22Rv1 (cell line): ENCODE data around the gene ATRX.

Experiments
- H3K27ac ChIP-seq: fragments of 450-650 bp; 2 replicates; pipeline ENCODE4 v1.5.1; 2017
- ZFX ChIP-seq: fragments of 450-650 bp; IDR thresholded peaks from 2 replicates; pipeline ENCODE4 v1.6.1; 2017; ENCODE audit warnings: antibody characterized with exemption, borderline replicate concordance
- TF ChIP-seq, protein P1 (sequence below): fragments of 450-650 bp; IDR thresholded peaks from 2 replicates; pipeline ENCODE4 v1.5.1; 2017; ENCODE audit warnings: mild to moderate bottlenecking

The ATRX gene

GRCh38 chrX:77597511-77597910 lies 188.5 kb downstream of the ATRX start:
- no peak for TF ChIP-seq ZFX
- TF ChIP-seq, protein P1, sequence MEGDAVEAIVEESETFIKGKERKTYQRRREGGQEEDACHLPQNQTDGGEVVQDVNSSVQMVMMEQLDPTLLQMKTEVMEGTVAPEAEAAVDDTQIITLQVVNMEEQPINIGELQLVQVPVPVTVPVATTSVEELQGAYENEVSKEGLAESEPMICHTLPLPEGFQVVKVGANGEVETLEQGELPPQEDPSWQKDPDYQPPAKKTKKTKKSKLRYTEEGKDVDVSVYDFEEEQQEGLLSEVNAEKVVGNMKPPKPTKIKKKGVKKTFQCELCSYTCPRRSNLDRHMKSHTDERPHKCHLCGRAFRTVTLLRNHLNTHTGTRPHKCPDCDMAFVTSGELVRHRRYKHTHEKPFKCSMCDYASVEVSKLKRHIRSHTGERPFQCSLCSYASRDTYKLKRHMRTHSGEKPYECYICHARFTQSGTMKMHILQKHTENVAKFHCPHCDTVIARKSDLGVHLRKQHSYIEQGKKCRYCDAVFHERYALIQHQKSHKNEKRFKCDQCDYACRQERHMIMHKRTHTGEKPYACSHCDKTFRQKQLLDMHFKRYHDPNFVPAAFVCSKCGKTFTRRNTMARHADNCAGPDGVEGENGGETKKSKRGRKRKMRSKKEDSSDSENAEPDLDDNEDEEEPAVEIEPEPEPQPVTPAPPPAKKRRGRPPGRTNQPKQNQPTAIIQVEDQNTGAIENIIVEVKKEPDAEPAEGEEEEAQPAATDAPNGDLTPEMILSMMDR: no peak

GRCh38 chrX:77597090-77597489 lies 188.9 kb downstream of the ATRX start:
- no peak overlapping the region for H3K27ac ChIP-seq
- no peak for TF ChIP-seq ZFX
- TF ChIP-seq, protein P1: peak; percentile 21; the same call in 1 of the 2 replicates

More at GRCh38 chrX:77597511-77597910, 188.5 kb downstream of the ATRX start:
- no peak overlapping the region for H3K27ac ChIP-seq

GRCh38 chrX:77595848-77596247 lies 190.2 kb downstream of the ATRX start:
- TF ChIP-seq, protein P1: no peak
- no peak for TF ChIP-seq ZFX
- no peak overlapping the region for H3K27ac ChIP-seq

DNA sequence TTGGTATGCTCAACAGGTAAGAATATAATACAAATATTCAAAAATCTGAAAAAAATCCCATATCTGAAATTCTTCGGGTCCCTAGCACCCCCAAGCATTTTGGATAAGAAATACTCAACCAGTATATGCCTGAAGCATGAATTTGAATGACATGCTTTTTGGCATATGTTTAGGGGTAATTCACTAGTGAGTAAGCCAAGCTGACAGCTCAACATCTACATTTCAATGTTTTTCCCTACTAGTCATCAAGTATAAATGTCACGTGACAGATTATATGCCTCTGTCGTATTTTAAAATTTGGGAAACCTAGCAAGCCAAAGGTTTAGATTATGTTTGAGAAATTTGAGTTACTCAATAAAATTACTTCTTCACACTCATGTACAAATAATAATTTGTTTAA lies 213.7 kb downstream of the ATRX start:
- TF ChIP-seq, protein P1: no peak
- TF ChIP-seq ZFX: no peak
- no peak overlapping the region for H3K27ac ChIP-seq

- no peak overlapping the region for H3K27ac ChIP-seq
- TF ChIP-seq, protein P1: no peak
- no peak for TF ChIP-seq ZFX
Measured at GRCh38 chrX:77565278-77565677, 220.7 kb downstream of the ATRX start.

GRCh38 chrX:77564823-77565222 lies 221.2 kb downstream of the ATRX start:
- TF ChIP-seq, protein P1: no peak
- TF ChIP-seq ZFX: no peak

GRCh38 chrX:77561372-77561771 lies 224.6 kb downstream of the ATRX start:
- no peak for TF ChIP-seq ZFX
- TF ChIP-seq, protein P1: no peak
- no peak overlapping the region; the same call in 1 of the 2 replicates for H3K27ac ChIP-seq

More at GRCh38 chrX:77564823-77565222, 221.2 kb downstream of the ATRX start:
- no peak overlapping the region for H3K27ac ChIP-seq
